HepG2 (cell line): ENCODE data around the gene NPTX2. TPM values are rescaled to one million over a fixed set of nuclear protein-coding genes. Genes with fewer than 3 reads are reported as not detected.

Experiments used
- ATAC-seq: fragments of 200-7000 bp; cut with Tn5 transposase; 3 replicates; pipeline ENCODE4 v1.9.1; 2020; ENCODE audit warnings: mild to moderate bottlenecking, moderate library complexity
- BruUV-seq: library from RNA; stranded (reverse); fragments of 400-500 nt; replicated peaks from 2 replicates; lab custom pipeline; 2021; lab: Mats Ljungman, UMichigan
- CTCF ChIA-PET: fragments of 300-600 bp; formaldehyde crosslinking; extraction: SDS; loops from one replicate; lab custom pipeline; 2021; ENCODE audit warnings: low total read pairs, inconsistent platforms, low intra/inter-chr PET ratio; lab: Yijun Ruan, JAX
- POLR2A ChIA-PET: fragments of 350-600 bp; sonication (Branson Sonifier 250); formaldehyde crosslinking; loops from one replicate; lab custom pipeline; 2020; ENCODE audit warnings: antibody characterized with exemption, inconsistent platforms; lab: Yijun Ruan, JAX
- DNase-seq: peaks from one replicate; pipeline ENCODE4 v3.0.0-alpha.2; 2015; ENCODE audit warnings: low spot score
- FAIRE-seq: peaks from 3 replicates; lab custom pipeline; 2011; peaks lifted over from hg19 to GRCh38; lab: Jason Lieb, UNC
- H2AFZ ChIP-seq: one replicate; pipeline ENCODE4 v1.6.1; 2011; ENCODE audit warnings: low read length, inconsistent platforms
- H3K27ac ChIP-seq: fragments of 300-600 bp; 3 replicates; pipeline ENCODE4 v1.8.0; 2011; ENCODE audit warnings: mixed run types, mild to moderate bottlenecking, mixed read lengths, low read length, inconsistent platforms; ENCODE audit not compliant: insufficient read depth; ENCODE audit errors: extremely low read length
- H3K27me3 ChIP-seq, 2 experiments: fragments of 200-600 bp in 1 of 2; 2 replicates in 1 of 2; 3 replicates in 1 of 2; pipeline versions ENCODE4 v1.6.0 to v1.8.0; 2011; ENCODE audit warnings: low read length in 2 of 2, mild to moderate bottlenecking in 2 of 2, moderate library complexity in 2 of 2, inconsistent platforms in 1 of 2; ENCODE audit not compliant: insufficient read depth in 2 of 2, control insufficient read depth in 1 of 2
- H3K36me3 ChIP-seq, 2 experiments: fragments of 200-600 bp in 1 of 2; replicated peaks in 1 of 2; 2 replicates in 1 of 2; 3 replicates in 1 of 2; pipeline versions ENCODE4 v1.5.1 to v1.8.0; 2011; ENCODE audit warnings: low read length in 2 of 2, inconsistent platforms in 1 of 2; ENCODE audit not compliant: insufficient read depth in 2 of 2, control insufficient read depth in 1 of 2
- H3K4me1 ChIP-seq: 2 replicates; pipeline ENCODE4 v1.5.1; 2012; ENCODE audit warnings: low read length, inconsistent platforms; ENCODE audit not compliant: insufficient read depth
- H3K4me2 ChIP-seq: 2 replicates; pipeline ENCODE4 v1.6.0; 2011; ENCODE audit warnings: low read depth, low read length, inconsistent platforms
- H3K4me3 ChIP-seq, 3 experiments: fragments of 200-600 bp in 1 of 3; sonication (generic), shearing (Covaris generic) in 1 of 3; replicated peaks in 1 of 3; 2 replicates each; pipeline ENCODE4 v1.5.1; 2011 to 2016; ENCODE audit warnings: low read length in 3 of 3, inconsistent platforms in 2 of 3, low read depth in 2 of 3, mild to moderate bottlenecking in 2 of 3, control low read depth in 1 of 3, mixed read lengths in 1 of 3; ENCODE audit not compliant: insufficient read depth in 1 of 3
- H3K79me2 ChIP-seq: one replicate; pipeline ENCODE4 v1.6.1; 2011; ENCODE audit warnings: low read length, inconsistent platforms; ENCODE audit not compliant: insufficient read depth
- H3K9ac ChIP-seq: 2 replicates; pipeline ENCODE4 v1.6.0; 2011; ENCODE audit warnings: mild to moderate bottlenecking, low read depth, low read length, inconsistent platforms; ENCODE audit not compliant: insufficient read depth
- H3K9me3 ChIP-seq: 2 replicates; pipeline ENCODE4 v1.5.1; 2012; ENCODE audit warnings: mild to moderate bottlenecking, low read length
- H4K20me1 ChIP-seq: 2 replicates; pipeline ENCODE4 v1.6.0; 2011; ENCODE audit warnings: inconsistent platforms, mild to moderate bottlenecking, low read length, moderate library complexity; ENCODE audit not compliant: insufficient read depth
- CSRNP1 ChIP-seq: sonication (generic); formaldehyde crosslinking; IDR thresholded peaks from 2 replicates; pipeline ENCODE4 v1.8.1; 2023; ENCODE audit warnings: mild to moderate bottlenecking, missing genetic modification reagents
- NFYC ChIP-seq: IDR thresholded peaks from 2 replicates; pipeline ENCODE4 v1.6.1; 2016; ENCODE audit warnings: missing genetic modification reagents, missing compliant biosample characterization
- PCBP1 ChIP-seq: fragments of 200-400 bp; formaldehyde crosslinking; IDR thresholded peaks from 2 replicates; pipeline ENCODE4 v1.6.1; 2017; ENCODE audit warnings: mild to moderate bottlenecking, low read depth, low read length, borderline replicate concordance
- RORA ChIP-seq: sonication (generic); formaldehyde crosslinking; IDR thresholded peaks from 2 replicates; pipeline ENCODE4 v1.5.0; 2020; ENCODE audit warnings: mild to moderate bottlenecking, missing genetic modification reagents, moderate library complexity
- SKIL ChIP-seq: sonication (generic); formaldehyde crosslinking; IDR thresholded peaks from 2 replicates; pipeline ENCODE4 v1.8.0; 2022; ENCODE audit warnings: missing genetic modification reagents, mild to moderate bottlenecking, moderate library complexity, borderline replicate concordance
- SUZ12 ChIP-seq: fragments of 150-350 bp; IDR thresholded peaks from 2 replicates; pipeline ENCODE4 v1.6.1; 2014; ENCODE audit warnings: low read depth, low read length
- ZNF607 ChIP-seq: sonication (generic); formaldehyde crosslinking; IDR thresholded peaks from 2 replicates; pipeline ENCODE4 v1.5.1; 2020; ENCODE audit warnings: missing genetic modification reagents, mild to moderate bottlenecking, borderline replicate concordance
- WGBS: methylation state at CpG from one replicate; pipeline ENCODE4 v1.1.6; 2017; ENCODE audit warnings: low lambda C conversion rate; 5-methylcytosine and 5-hydroxymethylcytosine counted together
- in situ Hi-C: cut with HindIII; loops from 2 replicates; pipeline ENCODE4 v1.10.0; 2017; ENCODE audit warnings: low pct_unique_long_range_greater_than_20kb; ENCODE audit not compliant: extremely low pct_ligation_motif_present
- intact Hi-C: fragments of 100-400 bp; cut with micrococcal nuclease; formaldehyde crosslinking; loops from one replicate; pipeline ENCODE4 v1.10.0; 2022; ENCODE audit not compliant: unreplicated experiment
- polyA plus RNA-seq, 8 experiments: library from polyadenylated mRNA; depleted of rRNA in 3 of 8; stranded (reverse) in 7 of 8; unstranded in 1 of 8; fragments of >200 nt; fragmentation: Illumina TruSeq in 4 of 8; extraction: Trizol in 4 of 8; gene quantifications; 2 replicates each; pipeline versions ENCODE4 v1.2.1 to v1.2.3, GENCODE V29; 2011 to 2016; ENCODE audit warnings: low read depth in 4 of 8, missing spikeins in 1 of 8, mixed read lengths in 1 of 8; ENCODE audit not compliant: insufficient read depth in 1 of 8
- total RNA-seq, 5 experiments: library from RNA; depleted of rRNA; stranded (reverse); fragments of >200 nt; fragmentation: Illumina TruSeq; extraction: Trizol; gene quantifications; 2 replicates each; pipeline ENCODE4 v1.2.3, GENCODE V29; 2016; ENCODE audit warnings: low read depth in 1 of 5
- TF ChIP-seq, protein P1 (sequence below): sonication (generic); formaldehyde crosslinking; IDR thresholded peaks from 2 replicates; pipeline ENCODE4 v1.4.0; 2020; ENCODE audit warnings: missing genetic modification reagents

Gene NPTX2
- total and polyA plus RNA-seq, 2 of the 13 experiments (the other 11 are each of a cell fraction or from before 2014, with no cell fraction given), result not detected

- intact Hi-C loops (no loop called here), in situ Hi-C loops (no loop called here)
- Histone ChIP-seq H4K20me1 (no peaks in the 10 kb centered on the region), H2AFZ (no peak overlapping the region), H3K4me2 (no peak overlapping the region), H3K27ac (no peak overlapping the region), H3K9ac (no peak overlapping the region), H3K79me2 (no peaks in the 10 kb centered on the region), H3K9me3 (no peaks in the 10 kb centered on the region), H3K4me3 (no peak overlapping the region), H3K36me3 (no peaks in the 10 kb centered on the region), H3K4me1 (no peaks in the 10 kb centered on the region)
- ChIA-PET POLR2A (no interaction called here), CTCF (no interaction called here)
- WGBS, result 7% methylated on average over 6 of the region's 6 CpGs
- no peak for FAIRE-seq
- no TSS peak for BruUV-seq
- ATAC-seq, result no peak
- no peak for DNase-seq
- no peak for TF ChIP-seq SUZ12
- TF ChIP-seq NFYC, result no peak
- no peak for TF ChIP-seq PCBP1
- no peak for TF ChIP-seq CSRNP1
- TF ChIP-seq, protein P1, sequence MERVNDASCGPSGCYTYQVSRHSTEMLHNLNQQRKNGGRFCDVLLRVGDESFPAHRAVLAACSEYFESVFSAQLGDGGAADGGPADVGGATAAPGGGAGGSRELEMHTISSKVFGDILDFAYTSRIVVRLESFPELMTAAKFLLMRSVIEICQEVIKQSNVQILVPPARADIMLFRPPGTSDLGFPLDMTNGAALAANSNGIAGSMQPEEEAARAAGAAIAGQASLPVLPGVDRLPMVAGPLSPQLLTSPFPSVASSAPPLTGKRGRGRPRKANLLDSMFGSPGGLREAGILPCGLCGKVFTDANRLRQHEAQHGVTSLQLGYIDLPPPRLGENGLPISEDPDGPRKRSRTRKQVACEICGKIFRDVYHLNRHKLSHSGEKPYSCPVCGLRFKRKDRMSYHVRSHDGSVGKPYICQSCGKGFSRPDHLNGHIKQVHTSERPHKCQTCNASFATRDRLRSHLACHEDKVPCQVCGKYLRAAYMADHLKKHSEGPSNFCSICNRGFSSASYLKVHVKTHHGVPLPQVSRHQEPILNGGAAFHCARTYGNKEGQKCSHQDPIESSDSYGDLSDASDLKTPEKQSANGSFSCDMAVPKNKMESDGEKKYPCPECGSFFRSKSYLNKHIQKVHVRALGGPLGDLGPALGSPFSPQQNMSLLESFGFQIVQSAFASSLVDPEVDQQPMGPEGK (CRISPR knock-in tag), result no peak
- TF ChIP-seq SKIL (CRISPR knock-in tag), result no peak
- no peak for TF ChIP-seq RORA (CRISPR knock-in tag)
- TF ChIP-seq ZNF607 (CRISPR knock-in tag), result no peak
- TF ChIP-seq, all 625 proteins: peak for 0
- H3K27me3 ChIP-seq, result peaks cover 2 to 12% of the 10 kb centered on the region in 2 experiments; a peak in 2 of 5 replicates
Observed at GRCh38 chr7:98664882-98665281, 47.8 kb downstream of the NPTX2 start.
